Effector CD8-positive, alpha-beta T cell (primary cell): ENCODE results near the gene PABPC1L.

Experiments
- DNase-seq: peaks from one replicate; lab custom pipeline; 2025; lab: John Stamatoyannopoulos, UW

Gene PABPC1L

DNA sequence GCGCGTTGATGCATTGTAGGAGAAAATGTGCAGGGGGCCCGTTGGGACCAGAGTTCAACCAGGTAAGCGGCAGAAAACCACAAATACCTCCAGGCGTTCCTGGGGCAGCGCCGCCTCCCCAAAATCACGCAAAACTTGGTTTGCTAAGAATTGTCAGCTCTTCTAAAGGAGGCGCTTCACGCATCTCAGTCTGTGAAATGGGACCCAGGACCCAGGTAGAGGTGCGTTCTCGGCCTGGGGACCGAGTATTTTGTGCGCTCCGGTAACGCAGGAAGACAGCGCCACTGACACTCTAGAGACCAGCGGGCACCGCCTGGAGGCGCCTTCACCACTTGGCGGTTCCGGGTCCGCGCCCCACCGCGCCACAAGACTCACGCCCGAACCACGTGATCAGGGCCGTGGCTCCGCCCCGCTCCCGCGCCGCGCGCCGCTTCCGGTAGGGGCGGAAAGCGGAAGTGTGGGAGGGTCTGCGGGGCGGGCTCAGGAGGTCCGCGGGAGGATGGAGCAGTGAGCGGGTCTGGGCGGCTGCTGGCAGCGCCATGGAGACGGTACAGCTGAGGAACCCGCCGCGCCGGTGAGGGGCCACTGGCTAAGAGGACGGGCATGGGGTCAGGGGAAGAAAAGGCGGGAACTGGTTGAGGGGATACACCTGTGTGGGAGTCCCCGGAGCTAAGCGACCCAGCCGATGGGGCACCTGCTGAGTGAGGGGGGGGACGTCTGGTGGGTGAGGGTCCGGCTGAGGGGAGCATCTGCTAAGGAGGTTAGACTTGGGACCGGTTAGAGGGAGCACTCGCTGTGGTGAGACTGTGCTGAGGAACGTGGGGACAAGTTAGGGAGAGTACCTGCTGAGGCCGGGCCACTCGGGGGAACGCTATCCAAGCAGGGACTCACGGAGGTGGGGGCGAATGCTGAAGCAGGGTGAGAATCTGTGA is 56.4 kb downstream of the PABPC1L start, which contains the start of gene STK4:
TSS of gene STK4 (plus strand) at position 483 of the 932 bp plus-strand sequence. CDS start at position 540, 57 bp downstream.
- peak; percentile 93 for DNase-seq

DNA sequence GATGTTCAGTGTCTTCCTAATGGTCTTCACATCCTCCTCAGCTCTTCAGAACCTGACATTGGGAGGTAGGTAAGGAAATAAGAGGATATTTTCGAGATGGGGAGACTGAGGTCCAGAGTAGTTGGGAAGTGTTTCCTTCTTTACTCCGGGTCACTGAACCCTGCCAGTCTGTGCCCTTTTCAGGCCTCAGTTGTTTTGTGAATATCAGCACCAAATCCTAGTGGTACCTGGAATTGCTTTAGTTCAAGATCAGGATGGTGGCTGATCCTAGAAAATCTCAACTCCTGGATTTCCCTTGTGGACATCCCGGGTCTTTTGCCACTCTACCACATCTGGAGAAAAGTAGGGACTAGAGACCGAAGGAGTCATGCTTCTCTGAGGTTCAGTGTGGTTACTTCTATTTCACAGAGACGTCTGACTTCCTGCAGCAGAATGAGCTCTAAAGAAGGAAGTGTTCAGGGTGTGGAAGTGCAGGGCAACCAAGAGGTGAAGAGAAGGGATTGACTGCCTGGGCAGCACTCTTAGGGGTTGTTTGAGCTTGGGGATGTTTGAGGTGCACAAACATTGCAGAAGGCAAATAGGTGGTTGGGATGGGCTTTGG is 57.4 kb downstream of the PABPC1L start:
- DNase-seq: no peak

DNA sequence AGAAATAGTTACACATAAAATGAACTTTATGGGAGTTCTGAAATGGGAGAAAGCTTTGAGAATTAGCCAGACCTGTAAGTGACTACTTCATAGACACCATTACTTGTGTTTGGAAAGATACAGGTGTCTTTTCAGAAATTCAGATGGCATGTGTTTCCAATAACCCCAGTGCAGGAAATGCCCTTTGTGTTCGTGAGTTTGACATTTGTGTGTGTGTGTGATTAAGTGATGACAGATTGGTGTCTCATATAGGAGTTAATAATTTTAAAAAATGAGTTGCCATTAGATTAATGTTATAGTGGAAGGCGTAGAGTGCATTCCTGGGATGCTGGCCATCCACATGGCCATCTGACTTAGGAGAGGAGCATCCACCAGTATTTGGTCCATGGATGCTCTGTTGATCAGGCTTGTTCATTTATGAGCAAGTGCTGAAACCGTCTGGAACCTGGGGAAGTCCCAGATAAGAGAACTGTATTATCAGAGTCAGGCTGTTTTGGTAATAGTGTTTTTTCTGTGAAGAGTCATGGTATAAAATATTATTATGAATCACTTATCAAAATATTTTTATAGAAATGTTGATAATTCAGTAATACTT is 59.5 kb downstream of the PABPC1L start:
- DNase-seq: no peak

GRCh38 chr20:44970243-44970757 is 60.4 kb downstream of the PABPC1L start:
- no peak for DNase-seq

DNA sequence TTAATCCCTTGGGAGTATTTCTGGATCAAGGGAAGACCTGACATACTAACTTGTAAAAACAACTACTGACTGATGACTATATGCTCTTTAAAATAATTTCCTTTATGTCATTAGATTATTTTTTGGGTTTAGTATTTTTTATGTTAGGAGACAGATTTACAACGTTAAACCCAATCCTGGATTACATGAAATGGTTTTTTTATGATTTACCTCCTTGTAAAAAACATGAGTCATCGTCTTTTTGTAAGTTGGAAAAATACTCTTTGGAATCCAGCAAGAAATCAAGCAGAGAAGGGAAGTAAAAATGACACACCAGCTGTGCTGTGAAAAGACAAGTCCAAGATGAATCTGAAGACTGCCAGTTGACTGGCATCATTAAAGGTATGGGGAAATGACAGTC is 63.2 kb downstream of the PABPC1L start:
- no peak for DNase-seq

DNA sequence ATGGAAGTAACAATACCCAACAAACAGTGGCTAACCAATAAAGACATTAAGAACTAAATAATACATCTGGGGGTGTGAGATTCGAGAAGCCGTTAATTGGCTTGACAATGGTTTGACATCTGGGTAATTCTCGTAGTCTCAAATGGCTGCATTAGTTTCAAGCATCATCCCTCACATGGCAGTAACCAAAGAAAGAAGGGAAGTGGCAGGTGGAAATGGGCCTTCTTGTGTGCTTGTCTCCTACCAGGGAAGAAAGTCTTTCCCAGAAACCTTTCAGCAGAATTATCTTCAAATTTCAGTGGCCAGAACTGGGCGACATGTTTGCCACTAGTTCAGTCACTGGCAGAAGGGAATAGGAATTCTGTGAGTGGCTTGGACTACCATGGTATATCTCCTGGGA is 66.8 kb downstream of the PABPC1L start:
- DNase-seq: no peak

DNA sequence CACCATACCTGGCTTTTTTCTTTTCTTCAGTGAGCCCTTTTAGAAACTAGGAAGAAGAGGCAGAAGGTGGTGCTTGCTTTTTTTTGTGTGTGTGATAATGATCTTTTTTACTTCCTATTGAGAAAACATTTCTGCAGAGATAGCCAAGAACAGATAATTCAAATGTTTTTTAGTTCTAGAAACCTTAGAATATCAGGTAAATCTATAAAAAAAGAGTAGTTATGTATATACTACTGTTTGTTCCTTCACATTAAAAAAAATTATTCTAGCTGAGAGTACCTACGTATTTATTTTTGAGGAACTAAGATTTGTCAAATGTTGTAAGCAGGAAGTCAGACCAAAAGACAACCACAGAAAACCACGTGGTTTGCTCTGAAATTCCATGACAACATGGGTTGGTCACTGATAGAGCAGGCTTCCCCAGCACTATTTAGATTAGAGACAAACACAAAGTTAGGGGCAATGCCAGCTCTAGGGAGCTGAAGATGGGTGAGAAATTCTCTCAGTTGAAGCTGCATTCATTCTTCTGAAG is 69.3 kb downstream of the PABPC1L start:
- DNase-seq: peak; percentile 57

- DNase-seq: no peak
Measured at GRCh38 chr20:44981736-44982406, 72.0 kb downstream of the PABPC1L start.

GRCh38 chr20:44983093-44983674 is 73.3 kb downstream of the PABPC1L start:
- no peak for DNase-seq

DNA sequence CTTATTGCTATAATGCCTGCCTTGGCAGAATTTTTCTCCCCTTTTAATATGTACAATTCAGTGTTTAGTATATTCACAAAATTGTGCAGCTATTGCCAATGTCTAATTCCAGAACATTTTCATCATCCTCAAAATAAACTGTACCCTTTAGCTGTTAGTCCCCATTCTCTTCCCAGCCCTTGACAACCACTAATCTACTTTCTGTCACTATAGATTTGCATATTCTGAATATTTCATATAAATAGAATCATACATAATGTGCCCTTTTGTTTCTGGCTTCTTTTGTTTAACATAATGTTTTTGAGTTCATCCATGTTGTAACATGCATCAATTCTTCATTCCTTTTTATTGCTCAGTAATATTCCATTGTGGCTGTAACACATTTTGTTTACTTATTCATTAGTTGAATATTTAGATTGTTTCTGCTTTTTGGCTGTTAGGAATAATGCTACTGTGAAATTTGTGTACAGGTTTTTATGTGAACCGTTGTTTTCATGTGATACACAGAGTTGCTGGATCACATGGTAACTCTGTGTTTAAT is 78.8 kb downstream of the PABPC1L start:
- DNase-seq: no peak
